Kidney epithelial cell (primary cell): Measurements from ENCODE around the gene SALL4. TPM values are rescaled to one million over a fixed set of nuclear protein-coding genes. Genes with fewer than 3 reads are reported as not detected.

ENCODE experiments used
- DNase-seq: peaks from one replicate; pipeline ENCODE4 v3.0.0-alpha.2; 2010; ENCODE audit warnings: low read depth
- H3K27me3 ChIP-seq: 2 replicates; pipeline ENCODE4 v1.6.0; 2011; ENCODE audit warnings: low read length; ENCODE audit not compliant: control insufficient read depth, insufficient read depth
- H3K36me3 ChIP-seq: 2 replicates; pipeline ENCODE4 v1.5.1; 2011; ENCODE audit warnings: low read length; ENCODE audit not compliant: control insufficient read depth, insufficient read depth
- H3K4me3 ChIP-seq: 2 replicates; pipeline ENCODE4 v1.5.1; 2011; ENCODE audit warnings: low read depth, mild to moderate bottlenecking, control low read depth, low read length
- total RNA-seq: library from RNA; depleted of rRNA; stranded (reverse); fragments of >200 nt; gene quantifications from 2 replicates; pipeline ENCODE4 v1.2.3, GENCODE V29; 2015
- TF ChIP-seq, protein P1 (sequence below): IDR thresholded peaks from 2 replicates; pipeline ENCODE4 v1.5.1; 2011; ENCODE audit warnings: mild to moderate bottlenecking, moderate library complexity, low read length, control low read depth, inconsistent platforms; ENCODE audit not compliant: insufficient read depth, poor library complexity, severe bottlenecking

Gene SALL4
- total RNA-seq, 1 donor from 2014 or later, result 5.3 TPM

DNA sequence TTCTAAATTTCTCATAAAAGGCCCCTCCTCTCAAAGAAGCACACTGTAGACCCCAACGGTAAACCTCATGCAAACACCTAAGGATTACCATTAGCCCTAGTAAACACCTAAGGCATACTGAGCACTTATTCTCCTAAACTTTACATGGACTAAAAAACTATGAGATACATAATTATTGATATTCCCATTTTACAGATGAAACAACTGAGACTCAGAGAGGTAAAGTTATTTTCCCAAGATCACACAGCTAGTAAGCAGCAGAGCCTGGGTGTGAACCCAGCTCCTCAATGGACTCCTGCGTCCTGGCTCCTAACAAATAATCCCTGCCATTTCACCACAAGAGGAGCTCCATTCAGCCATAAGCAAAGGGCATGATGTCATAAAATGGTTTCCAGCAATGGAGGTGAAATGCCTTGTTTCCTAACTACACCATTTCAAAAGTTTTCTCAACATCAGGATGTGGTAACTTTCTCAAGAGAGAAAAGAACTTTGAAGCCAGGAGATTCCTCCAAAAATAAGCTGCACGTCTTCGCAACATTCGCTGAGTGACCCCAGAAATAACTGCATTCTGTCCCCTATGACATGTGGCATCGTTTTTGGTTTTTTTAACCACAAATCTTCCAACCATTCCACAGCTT is 38.2 kb downstream of the SALL4 start:
- DNase-seq, result no peak
- no peaks in the 10 kb centered on the region for H3K27me3 ChIP-seq
- no peak overlapping the region for H3K4me3 ChIP-seq
- TF ChIP-seq, protein P1, sequence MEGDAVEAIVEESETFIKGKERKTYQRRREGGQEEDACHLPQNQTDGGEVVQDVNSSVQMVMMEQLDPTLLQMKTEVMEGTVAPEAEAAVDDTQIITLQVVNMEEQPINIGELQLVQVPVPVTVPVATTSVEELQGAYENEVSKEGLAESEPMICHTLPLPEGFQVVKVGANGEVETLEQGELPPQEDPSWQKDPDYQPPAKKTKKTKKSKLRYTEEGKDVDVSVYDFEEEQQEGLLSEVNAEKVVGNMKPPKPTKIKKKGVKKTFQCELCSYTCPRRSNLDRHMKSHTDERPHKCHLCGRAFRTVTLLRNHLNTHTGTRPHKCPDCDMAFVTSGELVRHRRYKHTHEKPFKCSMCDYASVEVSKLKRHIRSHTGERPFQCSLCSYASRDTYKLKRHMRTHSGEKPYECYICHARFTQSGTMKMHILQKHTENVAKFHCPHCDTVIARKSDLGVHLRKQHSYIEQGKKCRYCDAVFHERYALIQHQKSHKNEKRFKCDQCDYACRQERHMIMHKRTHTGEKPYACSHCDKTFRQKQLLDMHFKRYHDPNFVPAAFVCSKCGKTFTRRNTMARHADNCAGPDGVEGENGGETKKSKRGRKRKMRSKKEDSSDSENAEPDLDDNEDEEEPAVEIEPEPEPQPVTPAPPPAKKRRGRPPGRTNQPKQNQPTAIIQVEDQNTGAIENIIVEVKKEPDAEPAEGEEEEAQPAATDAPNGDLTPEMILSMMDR, result no peak
- H3K36me3 ChIP-seq, result no peaks in the 10 kb centered on the region

DNA sequence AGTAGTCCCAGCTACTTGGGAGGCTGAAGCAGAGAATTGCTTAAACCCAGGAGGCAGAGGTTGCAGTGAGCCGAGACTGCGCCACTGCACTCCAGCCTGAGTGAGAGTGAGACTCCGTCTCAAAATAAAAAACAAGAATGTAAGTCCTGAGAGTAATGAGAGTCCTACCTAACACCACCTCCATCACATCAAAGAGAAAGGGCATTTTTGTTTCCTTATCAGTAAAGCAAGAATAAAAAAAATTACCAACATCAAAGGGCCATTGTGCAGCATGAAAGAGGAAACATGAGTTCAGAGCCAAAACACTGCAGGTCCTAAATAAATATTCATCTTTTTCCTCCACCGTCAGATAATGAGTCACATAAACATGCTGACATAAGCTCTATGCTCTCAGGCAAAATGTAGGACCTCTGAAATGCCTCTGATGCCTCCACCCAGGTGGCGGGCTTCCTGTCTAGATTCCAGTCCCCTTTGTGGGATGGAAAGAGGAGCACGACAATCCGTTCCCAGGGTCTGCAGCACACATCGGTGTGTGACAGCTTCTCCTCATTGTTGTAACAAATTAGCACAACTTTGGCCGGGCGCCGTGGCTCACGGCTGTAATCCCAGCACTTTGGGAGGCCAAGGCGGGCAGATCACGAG is 41.3 kb downstream of the SALL4 start:
- Histone ChIP-seq H3K27me3 (no peaks in the 10 kb centered on the region), H3K4me3 (no peak overlapping the region), H3K36me3 (no peaks in the 10 kb centered on the region)
- TF ChIP-seq, protein P1, result no peak
- DNase-seq, result no peak

DNA sequence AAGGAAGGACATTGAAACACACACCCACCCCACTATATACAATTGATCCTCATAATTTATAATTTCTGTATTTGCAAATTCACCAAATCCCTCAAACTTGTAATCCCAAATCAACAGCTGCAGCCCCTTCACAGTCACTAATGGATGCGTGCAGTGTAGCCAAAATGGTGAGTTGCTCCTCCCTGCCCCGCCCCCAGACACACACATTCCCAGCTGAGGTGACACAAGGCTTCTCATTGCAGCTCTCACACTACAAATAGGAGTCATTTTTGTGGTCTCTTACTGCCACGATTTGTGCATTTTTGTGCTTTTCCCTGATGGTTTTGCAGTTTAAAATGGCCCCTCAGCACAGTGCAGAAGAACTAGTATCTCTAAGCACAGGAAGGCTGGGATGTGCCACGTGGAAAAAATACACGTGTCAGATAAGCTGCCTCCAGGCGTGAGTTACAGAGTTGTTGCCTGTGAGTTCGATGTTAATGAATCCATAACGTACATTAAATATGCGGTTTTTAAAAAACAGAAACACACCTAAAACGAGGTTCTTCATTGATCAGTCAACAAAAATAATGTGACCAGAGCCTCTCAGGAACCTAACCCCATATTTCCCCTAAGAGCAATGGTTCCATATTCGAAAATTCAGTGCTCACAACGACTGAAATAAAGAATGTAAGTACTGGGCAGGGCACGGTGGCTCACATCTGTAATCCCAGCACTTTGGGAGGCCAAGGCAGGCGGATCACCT is 42.4 kb downstream of the SALL4 start:
- Histone ChIP-seq H3K36me3 (no peaks in the 10 kb centered on the region), H3K27me3 (no peaks in the 10 kb centered on the region), H3K4me3 (no peak overlapping the region)
- TF ChIP-seq, protein P1, result no peak
- no peak for DNase-seq

- no peaks in the 10 kb centered on the region for H3K27me3 ChIP-seq
- DNase-seq, result no peak
- H3K36me3 ChIP-seq, result no peaks in the 10 kb centered on the region
- TF ChIP-seq, protein P1, result no peak
- H3K4me3 ChIP-seq, result no peak overlapping the region
Observed at GRCh38 chr20:51758978-51759544, 43.3 kb downstream of the SALL4 start.

DNA sequence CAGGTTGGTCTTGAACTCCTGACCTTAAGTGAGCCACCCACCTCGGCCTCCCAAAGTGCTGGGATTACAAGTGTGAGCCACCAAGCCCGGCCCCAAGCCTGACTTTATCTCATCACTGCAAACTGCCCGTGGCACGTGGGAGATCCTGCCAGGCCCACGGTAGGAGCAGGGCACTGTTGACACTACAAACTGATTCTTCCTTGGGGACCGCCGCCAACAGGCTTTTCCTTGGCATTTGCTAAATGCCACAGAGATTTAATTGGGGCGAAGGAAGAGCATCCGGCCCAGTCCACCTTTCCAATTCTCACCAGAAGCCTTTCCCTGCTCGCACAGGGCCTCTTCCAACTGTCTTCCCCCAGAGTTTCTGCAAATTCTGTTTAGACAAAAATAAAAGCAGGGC is 45.1 kb downstream of the SALL4 start:
- TF ChIP-seq, protein P1, result no peak
- Histone ChIP-seq H3K27me3 (no peaks in the 10 kb centered on the region), H3K36me3 (no peaks in the 10 kb centered on the region), H3K4me3 (no peak overlapping the region)
- DNase-seq, result no peak
